HCT116 (cell line): ENCODE data around the gene TCHP.

Experiments
- ZFX ChIP-seq: fragments of 450-650 bp; IDR thresholded peaks from 2 replicates; pipeline ENCODE4 v1.6.1; 2017
- TF ChIP-seq, protein P1 (sequence below), 3 experiments: fragments of 200-600 bp in 1 of 3; sonication (generic) in 1 of 3; IDR thresholded peaks in 2 of 3; conservative IDR thresholded peaks in 1 of 3; 2 replicates each; pipeline ENCODE4 v1.5.1; 2012 to 2017; ENCODE audit warnings: low read depth in 2 of 3, low read length in 2 of 3, antibody characterized with exemption in 1 of 3, borderline replicate concordance in 1 of 3, control low read depth in 1 of 3, mild to moderate bottlenecking in 1 of 3, mixed read lengths in 1 of 3, mixed run types in 1 of 3, moderate library complexity in 1 of 3; ENCODE audit not compliant: insufficient read depth in 1 of 3

DNA sequence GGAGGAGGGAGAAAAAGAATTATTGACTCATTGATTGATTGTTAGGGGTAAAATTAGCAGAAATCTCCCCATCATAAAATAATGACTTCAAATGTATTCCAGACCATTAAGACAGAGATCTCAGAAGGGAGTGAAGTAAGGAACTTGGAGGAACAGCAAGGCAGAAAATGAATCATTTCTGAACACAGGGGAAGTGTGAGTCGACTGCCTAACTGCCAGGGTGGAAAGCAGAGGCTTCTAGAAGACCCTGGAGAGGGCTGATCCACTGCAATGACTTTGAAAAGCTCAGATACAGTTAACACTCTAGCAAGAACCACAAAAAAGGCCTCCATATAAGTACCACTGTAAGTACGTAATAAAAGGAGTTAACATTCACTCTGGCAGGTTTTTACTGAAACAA, 29.4 kb upstream of the TCHP start:
- TF ChIP-seq ZFX, result no peak
- TF ChIP-seq, protein P1, sequence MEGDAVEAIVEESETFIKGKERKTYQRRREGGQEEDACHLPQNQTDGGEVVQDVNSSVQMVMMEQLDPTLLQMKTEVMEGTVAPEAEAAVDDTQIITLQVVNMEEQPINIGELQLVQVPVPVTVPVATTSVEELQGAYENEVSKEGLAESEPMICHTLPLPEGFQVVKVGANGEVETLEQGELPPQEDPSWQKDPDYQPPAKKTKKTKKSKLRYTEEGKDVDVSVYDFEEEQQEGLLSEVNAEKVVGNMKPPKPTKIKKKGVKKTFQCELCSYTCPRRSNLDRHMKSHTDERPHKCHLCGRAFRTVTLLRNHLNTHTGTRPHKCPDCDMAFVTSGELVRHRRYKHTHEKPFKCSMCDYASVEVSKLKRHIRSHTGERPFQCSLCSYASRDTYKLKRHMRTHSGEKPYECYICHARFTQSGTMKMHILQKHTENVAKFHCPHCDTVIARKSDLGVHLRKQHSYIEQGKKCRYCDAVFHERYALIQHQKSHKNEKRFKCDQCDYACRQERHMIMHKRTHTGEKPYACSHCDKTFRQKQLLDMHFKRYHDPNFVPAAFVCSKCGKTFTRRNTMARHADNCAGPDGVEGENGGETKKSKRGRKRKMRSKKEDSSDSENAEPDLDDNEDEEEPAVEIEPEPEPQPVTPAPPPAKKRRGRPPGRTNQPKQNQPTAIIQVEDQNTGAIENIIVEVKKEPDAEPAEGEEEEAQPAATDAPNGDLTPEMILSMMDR (IDR thresholded peaks at IDR 0.05 in 2 of 3, conservative IDR thresholded peaks at IDR 0.05 in 1 of 3; ENCODE audit: borderline replicate concordance in 1 of 3, insufficient read depth in 1 of 3, low read depth in 2 of 3, low read length in 2 of 3), result no peak
